ENCODE measurements around the gene GFRA3.

GFRA3 gene

DNA sequence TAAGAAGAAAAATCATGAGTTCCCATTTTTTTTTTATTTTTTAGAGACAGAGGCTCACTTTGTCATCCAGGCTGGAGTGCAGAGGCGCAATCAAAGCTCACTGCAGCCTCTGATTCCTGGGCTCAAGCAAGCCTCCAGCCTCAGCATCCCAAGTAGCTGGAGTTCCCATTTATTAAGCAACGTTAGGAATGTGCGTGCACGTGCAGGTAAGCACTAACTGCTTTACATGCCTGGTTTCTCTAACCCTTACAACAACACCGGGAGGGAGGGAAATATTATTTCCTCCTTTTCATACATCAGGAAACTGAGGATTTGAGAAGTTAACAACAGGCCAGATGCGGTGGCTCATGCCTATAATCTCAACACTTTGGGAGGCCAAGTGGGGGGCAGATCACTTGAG, 45.0 kb downstream of the GFRA3 start:
- in situ Hi-C loops (cut with HindIII; ENCODE audit: low sequenced_read_pairs): no loop called here

DNA sequence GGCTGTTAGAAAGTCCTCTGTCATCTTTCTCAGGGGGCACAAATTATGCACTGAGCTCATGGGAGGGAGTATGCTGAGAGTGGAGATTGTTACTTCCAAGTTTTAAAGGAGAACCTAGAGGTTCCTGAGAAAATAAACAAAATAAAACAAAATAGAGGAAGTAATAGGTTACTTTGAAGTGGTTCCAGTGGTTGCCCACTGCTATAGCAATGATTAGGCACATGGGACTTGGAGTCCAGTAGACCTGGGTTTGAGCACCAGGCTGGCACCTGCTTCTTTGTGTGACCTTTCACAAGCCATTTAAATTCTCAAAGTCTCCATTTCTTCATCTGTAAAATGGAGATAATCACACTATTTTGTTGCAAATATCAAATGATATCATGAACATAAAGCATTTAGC, 47.5 kb downstream of the GFRA3 start:
- TF ChIP-seq, protein P1, sequence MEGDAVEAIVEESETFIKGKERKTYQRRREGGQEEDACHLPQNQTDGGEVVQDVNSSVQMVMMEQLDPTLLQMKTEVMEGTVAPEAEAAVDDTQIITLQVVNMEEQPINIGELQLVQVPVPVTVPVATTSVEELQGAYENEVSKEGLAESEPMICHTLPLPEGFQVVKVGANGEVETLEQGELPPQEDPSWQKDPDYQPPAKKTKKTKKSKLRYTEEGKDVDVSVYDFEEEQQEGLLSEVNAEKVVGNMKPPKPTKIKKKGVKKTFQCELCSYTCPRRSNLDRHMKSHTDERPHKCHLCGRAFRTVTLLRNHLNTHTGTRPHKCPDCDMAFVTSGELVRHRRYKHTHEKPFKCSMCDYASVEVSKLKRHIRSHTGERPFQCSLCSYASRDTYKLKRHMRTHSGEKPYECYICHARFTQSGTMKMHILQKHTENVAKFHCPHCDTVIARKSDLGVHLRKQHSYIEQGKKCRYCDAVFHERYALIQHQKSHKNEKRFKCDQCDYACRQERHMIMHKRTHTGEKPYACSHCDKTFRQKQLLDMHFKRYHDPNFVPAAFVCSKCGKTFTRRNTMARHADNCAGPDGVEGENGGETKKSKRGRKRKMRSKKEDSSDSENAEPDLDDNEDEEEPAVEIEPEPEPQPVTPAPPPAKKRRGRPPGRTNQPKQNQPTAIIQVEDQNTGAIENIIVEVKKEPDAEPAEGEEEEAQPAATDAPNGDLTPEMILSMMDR (IDR thresholded peaks at IDR 0.05; ENCODE audit: low read depth, low read length, missing control alignments): no peak
- no peak for DNase-seq (ENCODE audit: low read depth)
- no peak overlapping the region for H3K4me3 ChIP-seq (ENCODE audit: low read depth, low read length)
- in situ Hi-C loops (cut with HindIII; ENCODE audit: low sequenced_read_pairs): no loop called here

More for the DNA sequence above, 45.0 kb downstream of the GFRA3 start:
- no peak for DNase-seq (ENCODE audit: low read depth)
- TF ChIP-seq, protein P1 (IDR thresholded peaks at IDR 0.05; ENCODE audit: low read depth, low read length, missing control alignments): no peak
- H3K4me3 ChIP-seq (ENCODE audit: low read depth, low read length): no peak overlapping the region

DNA sequence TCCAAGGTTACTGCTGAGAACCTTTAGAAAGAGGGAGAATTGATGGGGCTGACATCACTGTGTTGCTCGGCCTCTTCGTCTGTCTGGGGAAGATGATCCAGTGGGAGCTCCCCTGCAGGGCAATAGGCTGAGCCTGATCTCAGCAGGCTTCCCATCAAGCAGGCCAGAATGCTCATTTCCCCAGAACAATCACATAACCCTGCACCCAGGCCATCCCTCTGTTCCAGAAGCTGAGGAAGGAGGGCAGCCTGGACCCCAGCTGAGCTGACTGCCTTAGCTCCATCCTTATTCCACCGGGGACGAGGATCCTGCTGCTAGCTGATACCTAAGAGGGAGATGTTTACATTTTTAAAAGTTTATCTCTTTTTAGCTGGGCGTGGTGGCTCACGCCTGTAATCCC, 49.7 kb downstream of the GFRA3 start:
- TF ChIP-seq, protein P1 (IDR thresholded peaks at IDR 0.05; ENCODE audit: low read depth, low read length, missing control alignments): no peak
- DNase-seq (ENCODE audit: low read depth): no peak
- in situ Hi-C loops (cut with HindIII; ENCODE audit: low sequenced_read_pairs): no loop called here
- H3K4me3 ChIP-seq (ENCODE audit: low read depth, low read length): no peak overlapping the region

DNA sequence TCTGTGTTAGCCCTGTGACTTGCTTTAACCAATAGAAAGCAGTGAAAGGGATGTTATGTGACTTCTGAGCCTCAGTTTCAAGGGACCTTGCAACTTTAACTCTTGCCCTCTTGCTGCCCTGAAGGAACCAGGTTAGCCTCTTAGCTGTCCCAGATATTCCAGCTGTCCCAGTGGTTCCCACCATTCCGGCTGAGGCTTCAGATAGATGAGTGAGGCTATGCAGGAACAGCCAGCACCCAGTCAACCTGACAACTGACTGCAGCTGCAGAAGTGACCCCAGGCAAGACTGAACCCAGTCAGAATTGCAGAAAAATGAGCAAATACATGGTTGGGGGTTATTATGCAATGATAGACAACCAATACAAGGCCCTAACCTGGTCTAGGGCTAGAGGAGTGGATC, 50.9 kb downstream of the GFRA3 start:
- in situ Hi-C loops (cut with HindIII; ENCODE audit: low sequenced_read_pairs): no loop called here
- no peak overlapping the region for H3K4me3 ChIP-seq (ENCODE audit: low read depth, low read length)
- DNase-seq (ENCODE audit: low read depth): no peak
- TF ChIP-seq, protein P1 (IDR thresholded peaks at IDR 0.05; ENCODE audit: low read depth, low read length, missing control alignments): no peak

DNA sequence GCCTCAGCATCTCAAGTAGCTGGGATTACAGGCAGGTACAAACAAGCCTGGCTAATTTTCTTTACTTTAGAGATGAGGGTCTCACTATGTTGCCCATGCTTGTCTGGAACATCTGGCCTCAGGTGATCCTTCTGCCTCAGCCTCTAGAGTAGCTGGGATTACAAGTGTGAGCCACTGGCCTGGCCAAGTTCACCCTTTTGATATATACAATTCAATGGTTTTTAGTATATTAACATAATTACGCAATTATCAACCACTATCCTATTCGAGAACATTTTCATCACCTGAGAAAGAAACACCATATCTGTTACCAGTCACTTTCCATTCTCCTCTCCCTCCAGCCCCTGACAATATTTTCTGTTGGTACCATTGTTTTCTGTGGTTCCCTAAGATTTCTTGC, 57.6 kb downstream of the GFRA3 start:
- TF ChIP-seq, protein P1 (IDR thresholded peaks at IDR 0.05; ENCODE audit: low read depth, low read length, missing control alignments): no peak
- in situ Hi-C loops (cut with HindIII; ENCODE audit: low sequenced_read_pairs): no loop called here
- no peak overlapping the region for H3K4me3 ChIP-seq (ENCODE audit: low read depth, low read length)
- DNase-seq (ENCODE audit: low read depth): no peak

DNA sequence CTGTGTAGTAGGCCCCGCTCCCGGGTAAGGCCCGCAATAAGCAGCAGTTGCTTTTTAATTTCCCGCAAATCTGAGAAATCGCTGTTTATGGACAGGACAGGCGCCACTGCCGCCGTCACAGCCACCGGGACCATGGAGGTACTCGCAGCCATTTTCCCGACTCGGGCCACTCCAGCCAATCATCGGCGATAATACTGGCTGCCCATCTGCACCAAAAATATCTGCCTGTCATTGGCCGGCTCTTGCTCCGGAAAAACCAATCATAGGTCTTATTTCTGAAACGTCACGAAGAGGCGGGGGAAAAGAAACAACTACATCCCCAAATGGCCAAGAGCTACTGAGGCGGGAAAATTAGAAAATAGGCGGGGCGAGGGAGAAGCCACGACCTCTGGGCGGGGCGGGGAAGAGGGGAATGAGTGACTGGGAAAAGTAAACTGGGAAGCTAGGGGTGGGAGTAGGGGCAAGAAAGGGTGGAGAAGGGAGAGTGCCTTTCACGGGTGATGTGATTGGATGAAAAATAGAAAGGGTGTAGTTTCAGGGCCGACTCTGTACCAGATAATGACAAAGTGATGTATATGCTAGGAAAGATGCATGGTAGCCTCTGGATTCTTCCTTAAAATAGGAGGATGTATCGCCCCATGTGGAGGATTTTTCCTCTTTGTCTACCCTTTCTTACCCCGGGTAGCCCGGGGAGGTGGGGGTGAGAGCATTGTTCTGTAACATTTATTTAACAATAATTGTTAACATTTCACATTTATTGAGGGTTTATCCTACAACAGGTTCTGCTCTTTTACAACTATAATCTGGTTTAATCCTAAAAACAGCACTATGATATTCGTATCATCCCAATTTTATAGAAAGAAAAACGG, 61.0 kb downstream of the GFRA3 start, which contains the start of gene CDC23:
Gene CDC23 (minus strand): TSS at position 163 of the 869 bp plus-strand sequence. CDS start 11 bp downstream, at position 152.
- in situ Hi-C loops (cut with HindIII; ENCODE audit: low sequenced_read_pairs): no loop called here
- DNase-seq (ENCODE audit: low read depth): peak; percentile 96
- H3K4me3 ChIP-seq (ENCODE audit: low read depth, low read length): peak within 1 kb of the TSS; percentile 100
- TF ChIP-seq, protein P1 (IDR thresholded peaks at IDR 0.05; ENCODE audit: low read depth, low read length, missing control alignments): no peak
